ENCODE results near the gene GREM1. TPM values are rescaled to one million over a fixed set of nuclear protein-coding genes. Genes with fewer than 3 reads are reported as not detected.

The GREM1 gene
- total and polyA plus RNA-seq, 2 of the 4 experiments (the other 2 are of a cell fraction) = 848 to 852 TPM

GRCh38 chr15:32669896-32670611 lies 47.8 kb upstream of the GREM1 start:
- DNase-seq (peak; percentile 45), ATAC-seq (ENCODE audit: low read depth) (peak; percentile 82)
- Histone ChIP-seq H4K5ac (ENCODE audit: low read depth, low read length) (peak overlapping the region; percentile 68), H4K20me1 (ENCODE audit: insufficient read depth, low read length) (no peaks in the 10 kb centered on the region), H2AK5ac (ENCODE audit: low read depth, low read length) (peak overlapping the region; percentile 72; the same call in 1 of the 2 replicates), H3K4me1 (ENCODE audit: control insufficient read depth, insufficient read depth, low read length) (peaks cover 11% of the 10 kb centered on the region), H3K36me3 (ENCODE audit: control insufficient read depth, insufficient read depth, low read length) (no peaks in the 10 kb centered on the region), H2BK120ac (ENCODE audit: low read depth, low read length) (peak overlapping the region; percentile 54), H3K23ac (ENCODE audit: low read depth, low read length) (peak overlapping the region; percentile 22; the same call in 1 of the 2 replicates), H4K8ac (ENCODE audit: low read depth in 2 of 2, low read length in 2 of 2) (peak overlapping the region in 1 of 2 experiments; percentile 37; a peak in 2 of 4 replicates), H2AFZ (replicated peaks; ENCODE audit: low read length, poor library complexity) (peak overlapping the region; percentile 35), H2BK5ac (ENCODE audit: low read depth, low read length, poor library complexity, severe bottlenecking) (peak overlapping the region; percentile 14), H3K27ac (ENCODE audit: insufficient read depth, low read length) (peak overlapping the region; percentile 84; the same call in 1 of the 2 replicates), H3K14ac (replicated peaks; ENCODE audit: low read depth, low read length) (0 out of 2 replicates have a peak overlapping the region, but pooled peaks have one; percentile 33), H3K56ac (ENCODE audit: extremely low read depth, insufficient read depth, low read length) (no peak overlapping the region), H3K4ac (ENCODE audit: low read depth, low read length) (peak overlapping the region; percentile 64), H4K91ac (ENCODE audit: insufficient read depth, low read depth, low read length) (0 out of 2 replicates have a peak overlapping the region, but pooled peaks have one; percentile 28), H3K27me3 (ENCODE audit: control insufficient read depth, insufficient read depth, low read length) (no peaks in the 10 kb centered on the region), H3K4me3 (ENCODE audit: insufficient read depth, low read depth, low read length) (no peak overlapping the region), H3K9me1 (ENCODE audit: insufficient read depth, low read length) (no peaks in the 10 kb centered on the region), H2AK9ac (replicated peaks; ENCODE audit: low read depth, low read length, poor library complexity) (no peak overlapping the region), H3K9me3 (ENCODE audit: control insufficient read depth, insufficient read depth, low read length) (no peaks in the 10 kb centered on the region), H2BK20ac (ENCODE audit: low read depth, low read length) (peak overlapping the region; percentile 22; the same call in 1 of the 2 replicates), H3K18ac (ENCODE audit: low read depth, low read length) (peak overlapping the region; percentile 88), H3K79me1 (ENCODE audit: low read depth in 1 of 2, low read length in 2 of 2) (peaks cover 0 to 8% of the 10 kb centered on the region in 2 experiments; a peak in 1 of 4 replicates), H3K4me2 (ENCODE audit: low read depth, low read length) (peak overlapping the region; percentile 55), H2BK15ac (ENCODE audit: low read depth, low read length) (peak overlapping the region; percentile 17; the same call in 1 of the 3 replicates), H3K9ac (ENCODE audit: low read depth, low read length) (peak overlapping the region; percentile 3; the same call in 1 of the 2 replicates)
- BruUV-seq (replicated peaks) = no TSS peak
- no CpG with 5 or more reads among the region's 5 CpGs for WGBS, 2 experiments (ENCODE audit: extremely low coverage in 2 of 2, insufficient read length in 1 of 2)
- in situ Hi-C loops (cut with MboI; ENCODE audit: low sequenced_read_pairs) (loop anchor here (10.0 kb wide), 1 partner anchor 45 kb away; the partner anchor contains the start of gene GREM1), intact Hi-C loops (cut with micrococcal nuclease) (loop anchor here (5.0 kb wide), 1 partner anchor 187 kb away; no protein-coding TSS in a partner anchor), dilution Hi-C loops (cut with HindIII; ENCODE audit: low sequenced_read_pairs, unreplicated experiment) (no loop called here)
- TF ChIP-seq RAD21 (IDR thresholded peaks at IDR 0.05; ENCODE audit: low read length) (no peak), CEBPB (IDR thresholded peaks at IDR 0.05; ENCODE audit: low read depth, low read length) (peak; percentile 65; the same call in 1 of the 2 replicates)
- CTCF ChIA-PET = interaction anchor here (0.6 to 1.4 kb wide), 5 partner anchors 8 to 1294 kb away, joined by 3 to 6 read pairs (median 4); no protein-coding TSS in a partner anchor
- POLR2A ChIA-PET (ENCODE audit: unreplicated experiment) = no interaction called here
